ENCODE measurements around the gene NPEPL1. TPM values are rescaled to one million over a fixed set of nuclear protein-coding genes. Genes with fewer than 3 reads are reported as not detected.

Gene NPEPL1
- total RNA-seq, 1 experiment from 2014 or later: 31.1 TPM

DNA sequence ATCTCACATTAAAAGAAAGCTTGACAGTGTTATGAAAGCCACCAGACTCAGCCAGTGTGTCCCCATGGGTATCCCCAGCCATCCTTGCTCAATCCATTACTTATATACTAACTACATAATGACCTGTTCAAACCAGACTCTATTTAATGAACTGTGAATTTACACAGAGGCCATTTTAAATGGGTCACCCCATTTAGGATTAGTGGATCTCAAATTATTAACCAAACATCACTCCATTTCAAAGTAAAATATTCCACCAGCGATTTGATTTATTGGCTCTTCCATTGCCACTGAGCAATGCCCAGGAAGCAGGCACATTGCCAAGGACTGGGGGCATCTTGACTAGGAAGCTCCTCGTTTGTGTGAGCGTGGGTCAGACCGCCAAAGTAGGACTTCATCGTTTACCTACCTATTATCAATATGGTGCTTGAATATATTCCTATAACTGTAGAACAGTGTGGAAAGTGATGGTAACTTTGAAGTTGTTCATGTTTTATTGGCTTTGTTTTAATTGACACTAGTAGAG lies 15.5 kb upstream of the NPEPL1 start:
- H3K27me3 Mint-ChIP-seq (ENCODE audit: low read depth): no peaks in the 10 kb centered on the region; the same call in 1 of the 2 replicates
- H3K36me3 Mint-ChIP-seq (ENCODE audit: insufficient read depth in 1 of 3, low read depth in 3 of 3): peaks cover 39 to 79% (median 66%) of the 10 kb centered on the region in 3 experiments
- H3K4me1 Mint-ChIP-seq: peaks cover 30 to 33% of the 10 kb centered on the region in 2 experiments
- WGBS (ENCODE audit: extremely low coverage, insufficient read length, low lambda C conversion rate): no CpG with 5 or more reads among the region's 5 CpGs
- 0 out of 7 replicates have a peak overlapping the region, but pooled peaks of 1 of the 3 experiments have one; percentile 36 for H3K27ac Mint-ChIP-seq
- TF ChIP-seq, protein P1, sequence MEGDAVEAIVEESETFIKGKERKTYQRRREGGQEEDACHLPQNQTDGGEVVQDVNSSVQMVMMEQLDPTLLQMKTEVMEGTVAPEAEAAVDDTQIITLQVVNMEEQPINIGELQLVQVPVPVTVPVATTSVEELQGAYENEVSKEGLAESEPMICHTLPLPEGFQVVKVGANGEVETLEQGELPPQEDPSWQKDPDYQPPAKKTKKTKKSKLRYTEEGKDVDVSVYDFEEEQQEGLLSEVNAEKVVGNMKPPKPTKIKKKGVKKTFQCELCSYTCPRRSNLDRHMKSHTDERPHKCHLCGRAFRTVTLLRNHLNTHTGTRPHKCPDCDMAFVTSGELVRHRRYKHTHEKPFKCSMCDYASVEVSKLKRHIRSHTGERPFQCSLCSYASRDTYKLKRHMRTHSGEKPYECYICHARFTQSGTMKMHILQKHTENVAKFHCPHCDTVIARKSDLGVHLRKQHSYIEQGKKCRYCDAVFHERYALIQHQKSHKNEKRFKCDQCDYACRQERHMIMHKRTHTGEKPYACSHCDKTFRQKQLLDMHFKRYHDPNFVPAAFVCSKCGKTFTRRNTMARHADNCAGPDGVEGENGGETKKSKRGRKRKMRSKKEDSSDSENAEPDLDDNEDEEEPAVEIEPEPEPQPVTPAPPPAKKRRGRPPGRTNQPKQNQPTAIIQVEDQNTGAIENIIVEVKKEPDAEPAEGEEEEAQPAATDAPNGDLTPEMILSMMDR (conservative IDR thresholded peaks at IDR 0.05): no peak
- H3K79me1 ChIP-seq (ENCODE audit: insufficient read depth, low read depth, low read length, poor library complexity, severe bottlenecking): no peaks in the 10 kb centered on the region
- no peaks in the 10 kb centered on the region for H3K79me2 ChIP-seq (ENCODE audit: insufficient read depth, low read length)
- no peak overlapping the region for H3T11ph ChIP-seq (ENCODE audit: low read length)
- no peak overlapping the region for H4K5ac ChIP-seq (ENCODE audit: insufficient read length, low read depth, low read length)
- H2BK12ac ChIP-seq (ENCODE audit: insufficient read length, low read depth, low read length): no peak overlapping the region
- no peak overlapping the region for H4K91ac ChIP-seq (ENCODE audit: insufficient read length, low read depth, low read length)
- H3K4ac ChIP-seq (ENCODE audit: low read depth, low read length): no peak overlapping the region
- no peak overlapping the region for H3K23ac ChIP-seq (ENCODE audit: insufficient read length, low read depth, low read length)
- no peak overlapping the region for H2AK5ac ChIP-seq (ENCODE audit: insufficient read length, low read length)
- no peak overlapping the region for H3K18ac ChIP-seq (ENCODE audit: insufficient read length, low read depth, low read length)
- no peak overlapping the region for H2BK15ac ChIP-seq (ENCODE audit: low read depth, low read length)
- H3K4me2 ChIP-seq (ENCODE audit: insufficient read depth, insufficient read length, low read length): no peak overlapping the region
- no peaks in the 10 kb centered on the region for H3K9me3 ChIP-seq (ENCODE audit: control insufficient read depth, low read depth, low read length)
- H3K4me1 ChIP-seq (ENCODE audit: insufficient read depth, low read length): no peaks in the 10 kb centered on the region; the same call in 1 of the 2 replicates
- H2BK120ac ChIP-seq (ENCODE audit: low read depth, low read length, poor library complexity, severe bottlenecking): no peak overlapping the region
- no peaks in the 10 kb centered on the region for H3K9me3 Mint-ChIP-seq
- H3K9ac ChIP-seq (ENCODE audit: extremely low read depth, insufficient read length, low read length): no peak overlapping the region
- no peak overlapping the region for H3K27ac ChIP-seq (ENCODE audit: insufficient read length, low read depth, low read length)
- no peak overlapping the region for H3K4me3 Mint-ChIP-seq
- no peak for DNase-seq
- no peaks in the 10 kb centered on the region for H3K23me2 ChIP-seq (ENCODE audit: insufficient read length, low read depth, low read length, poor library complexity, severe bottlenecking)
- H3K56ac ChIP-seq (ENCODE audit: insufficient read length, low read depth, low read length): no peak overlapping the region
- no peak overlapping the region for H2AFZ ChIP-seq (ENCODE audit: low read length)
- H3K27me3 ChIP-seq (ENCODE audit: insufficient read depth, low read length): no peaks in the 10 kb centered on the region
- H2BK20ac ChIP-seq (ENCODE audit: low read depth, low read length, poor library complexity, severe bottlenecking): no peak overlapping the region
- no peak overlapping the region for H3K14ac ChIP-seq (ENCODE audit: insufficient read depth, low read length)
- no peak overlapping the region for H2BK5ac ChIP-seq (ENCODE audit: insufficient read length, low read length)
- H4K8ac ChIP-seq (replicated peaks; ENCODE audit: insufficient read length, low read depth, low read length): no peak overlapping the region
- H4K20me1 ChIP-seq (ENCODE audit: control insufficient read depth, insufficient read depth, insufficient read length): no peaks in the 10 kb centered on the region

Measured in H9 (cell line).